ENCODE measurements around the gene C11orf91.
A peak's percentile ranks its signal among the peaks of the same experiment; 100 is the strongest.
"Not testable (repeated sequence)": the region's sequence is repeated elsewhere in the genome, so short reads cannot be mapped to it uniquely, and the experiment has no call there.

Gene C11orf91

GRCh38 chr11:33700502-33701271, at the start of gene C11orf91:
Gene C11orf91 (minus strand): TSS chr11:33700826. CDS start chr11:33700740, 86 bp downstream.
- DNase-seq (ENCODE audit: low spot score) = peak; percentile 92

GRCh38 chr11:33747979-33748378, 47.4 kb upstream of the C11orf91 start:
- no peak for DNase-seq (ENCODE audit: low spot score)

GRCh38 chr11:33743291-33743690, 42.7 kb upstream of the C11orf91 start:
- no peak for DNase-seq (ENCODE audit: low spot score)

- DNase-seq (ENCODE audit: low spot score) = peak; percentile 34
Observed at GRCh38 chr11:33742249-33742851, 41.7 kb upstream of the C11orf91 start.

- no peak for DNase-seq (ENCODE audit: low spot score)
Observed at GRCh38 chr11:33741806-33742205, 41.2 kb upstream of the C11orf91 start.

GRCh38 chr11:33737362-33737821, 36.8 kb upstream of the C11orf91 start:
- DNase-seq (ENCODE audit: low spot score) = no peak

GRCh38 chr11:33736148-33736812, 35.7 kb upstream of the C11orf91 start, which contains the start of gene CD59:
Gene CD59 (minus strand): TSS chr11:33736423. CDS start chr11:33722445, 13,978 bp downstream.
- peak; percentile 87 for DNase-seq (ENCODE audit: low spot score)

GRCh38 chr11:33735271-33736147, 34.9 kb upstream of the C11orf91 start:
- DNase-seq (ENCODE audit: low spot score) = peak; percentile 46

- DNase-seq (ENCODE audit: low spot score) = no peak
Observed at GRCh38 chr11:33734441-33735270, 34.0 kb upstream of the C11orf91 start.

- no peak for DNase-seq (ENCODE audit: low spot score)
Observed at GRCh38 chr11:33733980-33734379, 33.4 kb upstream of the C11orf91 start.

GRCh38 chr11:33731723-33732531, 31.3 kb upstream of the C11orf91 start:
- no peak for DNase-seq (ENCODE audit: low spot score)

GRCh38 chr11:33730716-33731115, 30.1 kb upstream of the C11orf91 start:
- no peak for DNase-seq (ENCODE audit: low spot score)

- DNase-seq (ENCODE audit: low spot score) = not testable (repeated sequence)
Observed at GRCh38 chr11:33729072-33729664, 28.5 kb upstream of the C11orf91 start.

- DNase-seq (ENCODE audit: low spot score) = not testable (repeated sequence)
Observed at GRCh38 chr11:33727539-33727938, 26.9 kb upstream of the C11orf91 start.

- DNase-seq (ENCODE audit: low spot score) = no peak
Observed at GRCh38 chr11:33725496-33725895, 24.9 kb upstream of the C11orf91 start.

GRCh38 chr11:33724644-33725035, 24.0 kb upstream of the C11orf91 start:
- no peak for DNase-seq (ENCODE audit: low spot score)

GRCh38 chr11:33723238-33723881, 22.7 kb upstream of the C11orf91 start:
- DNase-seq (ENCODE audit: low spot score) = no peak

- peak; percentile 28 for DNase-seq (ENCODE audit: low spot score)
Observed at GRCh38 chr11:33722590-33723234, 22.1 kb upstream of the C11orf91 start.

- DNase-seq (ENCODE audit: low spot score) = no peak
Observed at GRCh38 chr11:33721984-33722383, 21.4 kb upstream of the C11orf91 start.
